H1 (cell line): ENCODE measurements around the gene SLC38A8. TPM values are rescaled to one million over a fixed set of nuclear protein-coding genes. Genes with fewer than 3 reads are reported as not detected.

Experiments used
- BRCA1 ChIP-seq: IDR thresholded peaks from 2 replicates; pipeline ENCODE4 v1.6.1; 2012; ENCODE audit warnings: low read depth, low read length, improper control_type of control experiment
- CTBP2 ChIP-seq: IDR thresholded peaks from 2 replicates; pipeline ENCODE4 v1.7.0; 2011; ENCODE audit warnings: borderline replicate concordance, mild to moderate bottlenecking, moderate library complexity, mixed read lengths, low read length; ENCODE audit not compliant: insufficient read depth, insufficient read length
- GTF2F1 ChIP-seq: IDR thresholded peaks from 2 replicates; pipeline ENCODE4 v1.6.1; 2012; ENCODE audit warnings: low read depth, low read length, improper control_type of control experiment, borderline replicate concordance
- polyA plus RNA-seq, 7 experiments: library from polyadenylated mRNA; depleted of rRNA in 3 of 7; stranded (reverse) in 5 of 7; unstranded in 2 of 7; fragments of >200 nt in 5 of 7; fragments of 200-250 nt in 2 of 7; gene quantifications; 1 replicate in 5 of 7; 2 replicates in 1 of 7; 4 replicates in 1 of 7; pipeline versions ENCODE4 v1.2.1 to v1.2.3, GENCODE V29; 2011 to 2013; ENCODE audit warnings: missing spikeins in 2 of 7, mixed read lengths in 2 of 7
- total RNA-seq: library from RNA; stranded (reverse); fragmentation: NEBNext Ultra II Directional; extraction: Animal tissue kit (Norgen Biotek cat#: 25700); gene quantifications from 2 replicates; pipeline ENCODE4 v1.2.1, GENCODE V29; 2021
- TF ChIP-seq, protein P1 (sequence below): IDR thresholded peaks from 2 replicates; pipeline ENCODE4 v1.6.1; 2012; ENCODE audit warnings: inconsistent platforms
- TF ChIP-seq, protein P2 (sequence below): IDR thresholded peaks from 2 replicates; pipeline ENCODE4 v1.6.1; 2011; ENCODE audit warnings: low read length, improper control_type of control experiment

The SLC38A8 gene
- total and polyA plus RNA-seq, 2 of the 8 experiments (the other 6 are each of a cell fraction or from before 2014, with no cell fraction given), result 0.08 TPM; not detected in 1

DNA sequence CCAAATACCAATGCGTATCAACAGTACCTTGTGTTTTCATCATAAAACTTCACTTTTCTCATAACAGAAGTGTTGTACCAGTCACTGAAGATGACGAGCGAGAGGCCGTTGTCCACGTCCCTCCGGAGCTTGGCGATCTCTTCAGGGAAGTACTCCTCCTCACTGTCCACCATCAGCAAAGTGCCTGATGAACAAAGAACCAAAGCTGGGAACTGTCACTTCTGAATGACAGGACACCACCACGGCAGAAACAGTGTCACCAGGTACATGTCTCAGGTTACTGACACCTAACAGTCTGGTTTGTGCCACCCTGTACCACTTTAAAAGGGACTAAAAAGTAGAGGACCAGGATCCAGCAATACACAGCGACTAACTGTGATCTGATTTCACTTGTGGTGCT is 25.0 kb upstream of the SLC38A8 start (continued):
- TF ChIP-seq BRCA1 (no peak), GTF2F1 (no peak), CTBP2 (no peak)
- TF ChIP-seq, protein P1, sequence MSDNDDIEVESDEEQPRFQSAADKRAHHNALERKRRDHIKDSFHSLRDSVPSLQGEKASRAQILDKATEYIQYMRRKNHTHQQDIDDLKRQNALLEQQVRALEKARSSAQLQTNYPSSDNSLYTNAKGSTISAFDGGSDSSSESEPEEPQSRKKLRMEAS, result no peak
- TF ChIP-seq, protein P2, sequence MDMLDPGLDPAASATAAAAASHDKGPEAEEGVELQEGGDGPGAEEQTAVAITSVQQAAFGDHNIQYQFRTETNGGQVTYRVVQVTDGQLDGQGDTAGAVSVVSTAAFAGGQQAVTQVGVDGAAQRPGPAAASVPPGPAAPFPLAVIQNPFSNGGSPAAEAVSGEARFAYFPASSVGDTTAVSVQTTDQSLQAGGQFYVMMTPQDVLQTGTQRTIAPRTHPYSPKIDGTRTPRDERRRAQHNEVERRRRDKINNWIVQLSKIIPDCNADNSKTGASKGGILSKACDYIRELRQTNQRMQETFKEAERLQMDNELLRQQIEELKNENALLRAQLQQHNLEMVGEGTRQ, result no peak
